Liver (tissue), 9 donors: Measurements from ENCODE around the gene FARSB. TPM values are rescaled to one million over a fixed set of nuclear protein-coding genes. Genes with fewer than 3 reads are reported as not detected.

ENCODE experiments used
- DNase-seq: peaks from one replicate; pipeline ENCODE4 v3.0.0-alpha.2; 2017; ENCODE audit warnings: low spot score
- H3K27ac ChIP-seq, 2 donors: one replicate each; pipeline ENCODE4 v1.7.0; 2013; ENCODE audit warnings: inconsistent platforms in 2 of 2, low read length in 2 of 2, control low read depth in 1 of 2, low read depth in 1 of 2, mild to moderate bottlenecking in 1 of 2
- H3K27me3 ChIP-seq, 4 donors: one replicate each; pipeline versions ENCODE4 v1.6.1 to v1.7.0; 2013; ENCODE audit warnings: low read length in 3 of 4, inconsistent platforms in 1 of 4, mild to moderate bottlenecking in 1 of 4, moderate library complexity in 1 of 4; ENCODE audit not compliant: control insufficient read depth in 4 of 4, insufficient read depth in 4 of 4
- H3K36me3 ChIP-seq, 4 donors: one replicate each; pipeline versions ENCODE4 v1.6.1 to v1.7.0; 2013; ENCODE audit warnings: low read length in 3 of 4, mild to moderate bottlenecking in 3 of 4, low read depth in 1 of 4, moderate library complexity in 1 of 4; ENCODE audit not compliant: control insufficient read depth in 4 of 4, insufficient read depth in 3 of 4
- H3K4me1 ChIP-seq, 4 donors: one replicate each; pipeline versions ENCODE4 v1.6.1 to v1.7.0; 2013; ENCODE audit warnings: low read length in 3 of 4, mild to moderate bottlenecking in 3 of 4, moderate library complexity in 1 of 4; ENCODE audit not compliant: control insufficient read depth in 4 of 4, insufficient read depth in 4 of 4
- H3K4me3 ChIP-seq, 3 donors: one replicate each; pipeline versions ENCODE4 v1.6.1 to v1.7.0; 2013; ENCODE audit warnings: low read length in 3 of 3, control low read depth in 1 of 3, low read depth in 1 of 3, mild to moderate bottlenecking in 1 of 3
- H3K9ac ChIP-seq, 2 donors: one replicate each; pipeline ENCODE4 v1.7.0; 2013; ENCODE audit warnings: low read length in 2 of 2, mild to moderate bottlenecking in 2 of 2, moderate library complexity in 2 of 2, control low read depth in 1 of 2, low read depth in 1 of 2
- H3K9me3 ChIP-seq, 4 donors: one replicate each; pipeline versions ENCODE4 v1.6.1 to v1.7.0; 2013; ENCODE audit warnings: low read length in 3 of 4; ENCODE audit not compliant: control insufficient read depth in 4 of 4
- ATF3 ChIP-seq: IDR thresholded peaks from 2 replicates; pipeline ENCODE4 v1.6.1; 2016; ENCODE audit warnings: antibody characterized with exemption
- EGR1 ChIP-seq, 2 donors: IDR thresholded peaks; 2 replicates each; pipeline ENCODE4 v1.6.1; 2016 to 2018; ENCODE audit warnings: antibody characterized with exemption in 2 of 2, low read depth in 2 of 2
- FOXA1 ChIP-seq: IDR thresholded peaks from 2 replicates; pipeline ENCODE4 v1.6.1; 2016; ENCODE audit warnings: antibody characterized with exemption
- GABPA ChIP-seq, 2 donors: IDR thresholded peaks in 1 of 2; conservative IDR thresholded peaks in 1 of 2; 2 replicates each; pipeline ENCODE4 v1.6.1; 2016; ENCODE audit warnings: antibody characterized with exemption in 2 of 2, mild to moderate bottlenecking in 1 of 2, moderate library complexity in 1 of 2
- HNF4A ChIP-seq, 2 donors: conservative IDR thresholded peaks; 2 replicates each; pipeline ENCODE4 v1.6.1; 2016; ENCODE audit warnings: antibody characterized with exemption in 2 of 2, mild to moderate bottlenecking in 2 of 2
- JUND ChIP-seq, 2 donors: IDR thresholded peaks; 2 replicates each; pipeline ENCODE4 v1.6.1; 2016; ENCODE audit warnings: antibody characterized with exemption in 2 of 2
- MAX ChIP-seq: IDR thresholded peaks from 2 replicates; pipeline ENCODE4 v1.6.1; 2016; ENCODE audit warnings: antibody characterized with exemption
- NR2F2 ChIP-seq: IDR thresholded peaks from 2 replicates; pipeline ENCODE4 v1.6.1; 2016; ENCODE audit warnings: antibody characterized with exemption
- RAD21 ChIP-seq, 2 donors: IDR thresholded peaks; 2 replicates each; pipeline ENCODE4 v1.6.1; 2016; ENCODE audit warnings: antibody characterized with exemption in 2 of 2, mild to moderate bottlenecking in 2 of 2
- SP1 ChIP-seq: IDR thresholded peaks from 2 replicates; pipeline ENCODE4 v1.6.1; 2018; ENCODE audit warnings: antibody characterized with exemption, mild to moderate bottlenecking
- TAF1 ChIP-seq: conservative IDR thresholded peaks from 2 replicates; pipeline ENCODE4 v1.6.1; 2016; ENCODE audit warnings: antibody characterized with exemption, mild to moderate bottlenecking
- WGBS: extraction: QIAGEN DNeasy Blood & Tissue Kit; methylation state at CpG from one replicate; pipeline ENCODE4 v1.1.7; 2013; 5-methylcytosine and 5-hydroxymethylcytosine counted together
- polyA plus RNA-seq, 2 donors: library from polyadenylated mRNA; stranded (reverse) in 1 of 2; unstranded in 1 of 2; fragments of 200-250 nt in 1 of 2; fragments of >200 nt in 1 of 2; fragmentation: Nextera tagmentation in 1 of 2; extraction: Ambion mirVana in 1 of 2; gene quantifications; one replicate each; pipeline versions ENCODE4 v1.2.1 to v1.2.3, GENCODE V29; 2013 to 2015
- total RNA-seq, 2 donors: library from RNA; depleted of rRNA; stranded (reverse); fragments of >200 nt; gene quantifications; one replicate each; pipeline ENCODE4 v1.2.3, GENCODE V29; 2014
- TF ChIP-seq, protein P1 (sequence below): IDR thresholded peaks from 2 replicates; pipeline ENCODE4 v1.6.1; 2016; ENCODE audit warnings: antibody characterized with exemption, mild to moderate bottlenecking
- donor health status: healthy.
- donor health status: healthy.
- donor health status: healthy.
- donor health status: healthy.
- donor health status: healthy.

FARSB gene
- total and polyA plus RNA-seq, 4 donors, result 5.5 to 9.7 (median 8.9) TPM

GRCh38 chr2:222610746-222611145, 45.1 kb downstream of the FARSB start:
- 89% methylated on average over 1 of the region's 1 CpG for WGBS
- Histone ChIP-seq H3K4me1 (no peaks in the 10 kb centered on the region), H3K27me3 (no peaks in the 10 kb centered on the region), H3K36me3 (peaks cover 5 to 21% (median 12%) of the 10 kb centered on the region in 4 donors), H3K9me3 (no peaks in the 10 kb centered on the region), H3K27ac (no peak overlapping the region), H3K9ac (no peak overlapping the region), H3K4me3 (no peak overlapping the region)
- TF ChIP-seq JUND (IDR thresholded peaks at IDR 0.05), result no peak
- TF ChIP-seq RAD21 (IDR thresholded peaks at IDR 0.05), result peak in 1 of 2 donors; percentile 16
- DNase-seq, result no peak

DNA sequence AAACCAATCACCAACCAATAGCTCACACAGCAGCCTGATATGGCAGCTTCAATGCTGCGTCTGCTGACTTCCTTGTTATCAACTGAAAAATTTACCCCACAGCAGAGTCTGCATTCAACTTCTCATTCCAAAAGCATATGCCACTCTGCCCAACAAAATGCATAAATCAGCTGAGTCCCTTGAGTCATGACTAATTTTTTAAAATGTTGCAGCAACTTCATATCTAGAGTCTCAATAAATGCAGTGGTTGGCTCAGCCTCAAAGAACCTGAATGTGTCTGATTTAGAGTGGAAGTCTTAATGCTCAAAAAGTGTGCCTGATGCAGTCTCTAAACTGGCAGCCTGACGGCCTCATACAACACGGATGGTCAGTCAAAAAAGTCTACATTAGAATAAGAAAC, 46.5 kb downstream of the FARSB start:
- 95% methylated on average over 3 of the region's 3 CpGs for WGBS
- Histone ChIP-seq H3K4me1 (no peaks in the 10 kb centered on the region), H3K9ac (no peak overlapping the region), H3K27me3 (no peaks in the 10 kb centered on the region), H3K9me3 (no peaks in the 10 kb centered on the region), H3K27ac (no peak overlapping the region), H3K36me3 (peaks cover under 1 to 18% (median 12%) of the 10 kb centered on the region in 4 donors), H3K4me3 (no peak overlapping the region)
- no peak for DNase-seq
- no peak for TF ChIP-seq NR2F2
- TF ChIP-seq, protein P1, sequence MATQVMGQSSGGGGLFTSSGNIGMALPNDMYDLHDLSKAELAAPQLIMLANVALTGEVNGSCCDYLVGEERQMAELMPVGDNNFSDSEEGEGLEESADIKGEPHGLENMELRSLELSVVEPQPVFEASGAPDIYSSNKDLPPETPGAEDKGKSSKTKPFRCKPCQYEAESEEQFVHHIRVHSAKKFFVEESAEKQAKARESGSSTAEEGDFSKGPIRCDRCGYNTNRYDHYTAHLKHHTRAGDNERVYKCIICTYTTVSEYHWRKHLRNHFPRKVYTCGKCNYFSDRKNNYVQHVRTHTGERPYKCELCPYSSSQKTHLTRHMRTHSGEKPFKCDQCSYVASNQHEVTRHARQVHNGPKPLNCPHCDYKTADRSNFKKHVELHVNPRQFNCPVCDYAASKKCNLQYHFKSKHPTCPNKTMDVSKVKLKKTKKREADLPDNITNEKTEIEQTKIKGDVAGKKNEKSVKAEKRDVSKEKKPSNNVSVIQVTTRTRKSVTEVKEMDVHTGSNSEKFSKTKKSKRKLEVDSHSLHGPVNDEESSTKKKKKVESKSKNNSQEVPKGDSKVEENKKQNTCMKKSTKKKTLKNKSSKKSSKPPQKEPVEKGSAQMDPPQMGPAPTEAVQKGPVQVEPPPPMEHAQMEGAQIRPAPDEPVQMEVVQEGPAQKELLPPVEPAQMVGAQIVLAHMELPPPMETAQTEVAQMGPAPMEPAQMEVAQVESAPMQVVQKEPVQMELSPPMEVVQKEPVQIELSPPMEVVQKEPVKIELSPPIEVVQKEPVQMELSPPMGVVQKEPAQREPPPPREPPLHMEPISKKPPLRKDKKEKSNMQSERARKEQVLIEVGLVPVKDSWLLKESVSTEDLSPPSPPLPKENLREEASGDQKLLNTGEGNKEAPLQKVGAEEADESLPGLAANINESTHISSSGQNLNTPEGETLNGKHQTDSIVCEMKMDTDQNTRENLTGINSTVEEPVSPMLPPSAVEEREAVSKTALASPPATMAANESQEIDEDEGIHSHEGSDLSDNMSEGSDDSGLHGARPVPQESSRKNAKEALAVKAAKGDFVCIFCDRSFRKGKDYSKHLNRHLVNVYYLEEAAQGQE, result no peak
- no peak for TF ChIP-seq JUND (IDR thresholded peaks at IDR 0.05)
- TF ChIP-seq MAX, result no peak
- no peak for TF ChIP-seq ATF3
- TF ChIP-seq TAF1, result no peak

DNA sequence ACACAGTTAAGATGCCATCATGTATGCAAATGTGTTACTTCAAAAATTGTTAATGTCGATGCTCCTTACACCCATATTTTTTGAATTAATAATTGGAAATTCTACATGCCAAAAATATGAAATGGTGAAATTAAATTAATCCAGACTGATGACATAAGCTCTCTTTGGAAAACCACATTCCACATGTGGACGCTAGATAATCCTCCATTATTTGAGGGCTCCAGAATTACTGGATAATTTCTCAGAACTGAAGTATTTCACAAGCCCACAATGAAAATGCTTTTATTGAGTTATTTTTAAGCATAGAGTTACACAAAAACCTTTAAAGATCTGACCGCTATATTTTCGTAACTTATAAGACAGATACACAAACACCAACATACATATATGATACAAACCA, 47.8 kb downstream of the FARSB start:
- H3K9me3 ChIP-seq, result no peaks in the 10 kb centered on the region
- H3K36me3 ChIP-seq, result peaks cover 0 to 14% (median 11%) of the 10 kb centered on the region in 4 donors
- no peak overlapping the region for H3K9ac ChIP-seq
- no peaks in the 10 kb centered on the region for H3K4me1 ChIP-seq
- TF ChIP-seq SP1, result no peak
- H3K27me3 ChIP-seq, result no peaks in the 10 kb centered on the region
- WGBS, result 74% methylated on average over 4 of the region's 4 CpGs
- no peak for DNase-seq
- H3K4me3 ChIP-seq, result no peak overlapping the region
- H3K27ac ChIP-seq, result no peak overlapping the region

DNA sequence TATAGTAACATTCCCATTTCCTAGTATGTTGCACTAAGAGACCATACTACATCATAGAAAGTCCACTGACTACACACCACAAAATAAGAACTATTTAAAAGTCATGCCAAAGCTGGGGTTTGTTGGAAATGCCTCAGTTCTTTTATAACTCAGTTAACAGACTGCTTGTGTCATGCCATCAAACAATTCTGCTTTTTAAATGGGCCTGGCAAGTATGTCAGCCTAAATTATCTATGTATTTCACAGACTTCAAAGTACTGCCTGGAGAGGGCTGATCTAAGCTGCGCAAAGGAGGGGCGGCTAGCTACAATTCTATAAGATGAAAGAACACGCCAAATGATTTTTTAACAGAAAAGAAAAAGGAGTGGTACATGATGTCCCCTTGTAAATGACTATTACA, 49.6 kb downstream of the FARSB start:
- 98% methylated on average over 3 of the region's 3 CpGs for WGBS

More for the DNA sequence above, 49.6 kb downstream of the FARSB start:
- H3K27me3 ChIP-seq, result no peaks in the 10 kb centered on the region
- no peaks in the 10 kb centered on the region for H3K9me3 ChIP-seq
- no peaks in the 10 kb centered on the region for H3K4me1 ChIP-seq
- no peak for TF ChIP-seq TAF1
- TF ChIP-seq JUND (IDR thresholded peaks at IDR 0.05), result no peak
- TF ChIP-seq HNF4A (conservative IDR thresholded peaks at IDR 0.05), result no peak
- no peak for TF ChIP-seq NR2F2
- TF ChIP-seq GABPA (IDR thresholded peaks at IDR 0.05 in 1 of 2, conservative IDR thresholded peaks at IDR 0.05 in 1 of 2), result no peak
- no peak for TF ChIP-seq FOXA1
- no peak for TF ChIP-seq EGR1 (IDR thresholded peaks at IDR 0.05; ENCODE audit: low read depth in 2 of 2)
- no peak for DNase-seq
- peaks cover 0 to 8% (median 3%) of the 10 kb centered on the region in 4 donors for H3K36me3 ChIP-seq
- no peak overlapping the region for H3K27ac ChIP-seq
- no peak overlapping the region for H3K4me3 ChIP-seq
- H3K9ac ChIP-seq, result no peak overlapping the region
